ENCODE data around the gene RCN2. TPM values are rescaled to one million over a fixed set of nuclear protein-coding genes. Genes with fewer than 3 reads are reported as not detected.

RCN2 gene, protein sequence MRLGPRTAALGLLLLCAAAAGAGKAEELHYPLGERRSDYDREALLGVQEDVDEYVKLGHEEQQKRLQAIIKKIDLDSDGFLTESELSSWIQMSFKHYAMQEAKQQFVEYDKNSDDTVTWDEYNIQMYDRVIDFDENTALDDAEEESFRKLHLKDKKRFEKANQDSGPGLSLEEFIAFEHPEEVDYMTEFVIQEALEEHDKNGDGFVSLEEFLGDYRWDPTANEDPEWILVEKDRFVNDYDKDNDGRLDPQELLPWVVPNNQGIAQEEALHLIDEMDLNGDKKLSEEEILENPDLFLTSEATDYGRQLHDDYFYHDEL
- total RNA-seq, result 65.3 and 67.6 TPM in 2 replicates

DNA sequence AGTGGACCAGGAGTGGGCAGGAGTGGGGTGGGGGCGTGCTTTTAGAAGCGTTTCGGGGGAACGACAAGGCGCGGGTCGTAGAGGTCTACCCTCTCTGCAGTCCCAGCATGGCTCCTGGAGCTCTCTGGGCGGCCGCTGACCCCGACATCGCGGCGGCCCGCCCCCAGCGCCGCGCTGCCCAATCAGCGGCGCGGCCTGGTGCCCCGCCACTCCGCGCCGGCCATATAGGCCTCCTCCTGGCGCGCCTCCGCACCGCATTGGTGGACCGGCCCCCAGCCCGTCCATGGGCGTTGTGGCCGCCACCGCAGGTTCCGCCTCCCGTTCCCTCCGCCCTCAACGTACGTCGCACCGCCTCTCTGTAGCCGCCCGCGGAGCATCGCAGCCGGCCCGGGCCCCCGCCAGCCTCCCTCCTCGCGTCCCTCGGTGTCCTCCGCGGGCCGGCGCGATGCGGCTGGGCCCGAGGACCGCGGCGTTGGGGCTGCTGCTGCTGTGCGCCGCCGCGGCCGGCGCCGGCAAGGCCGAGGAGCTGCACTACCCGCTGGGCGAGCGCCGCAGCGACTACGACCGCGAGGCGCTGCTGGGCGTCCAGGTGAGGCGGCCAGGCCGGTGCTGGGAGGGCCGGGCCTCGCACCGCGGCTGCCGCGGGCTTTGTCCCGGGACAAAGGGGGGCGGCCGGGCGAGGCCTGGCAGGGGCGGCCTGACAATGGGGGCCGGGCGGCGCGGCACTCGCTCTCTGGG is at the start of gene RCN2:
RCN2 (plus strand) TSS at position 353 of the 738 bp plus-strand sequence; CDS start at position 446, 93 bp downstream.

DNA sequence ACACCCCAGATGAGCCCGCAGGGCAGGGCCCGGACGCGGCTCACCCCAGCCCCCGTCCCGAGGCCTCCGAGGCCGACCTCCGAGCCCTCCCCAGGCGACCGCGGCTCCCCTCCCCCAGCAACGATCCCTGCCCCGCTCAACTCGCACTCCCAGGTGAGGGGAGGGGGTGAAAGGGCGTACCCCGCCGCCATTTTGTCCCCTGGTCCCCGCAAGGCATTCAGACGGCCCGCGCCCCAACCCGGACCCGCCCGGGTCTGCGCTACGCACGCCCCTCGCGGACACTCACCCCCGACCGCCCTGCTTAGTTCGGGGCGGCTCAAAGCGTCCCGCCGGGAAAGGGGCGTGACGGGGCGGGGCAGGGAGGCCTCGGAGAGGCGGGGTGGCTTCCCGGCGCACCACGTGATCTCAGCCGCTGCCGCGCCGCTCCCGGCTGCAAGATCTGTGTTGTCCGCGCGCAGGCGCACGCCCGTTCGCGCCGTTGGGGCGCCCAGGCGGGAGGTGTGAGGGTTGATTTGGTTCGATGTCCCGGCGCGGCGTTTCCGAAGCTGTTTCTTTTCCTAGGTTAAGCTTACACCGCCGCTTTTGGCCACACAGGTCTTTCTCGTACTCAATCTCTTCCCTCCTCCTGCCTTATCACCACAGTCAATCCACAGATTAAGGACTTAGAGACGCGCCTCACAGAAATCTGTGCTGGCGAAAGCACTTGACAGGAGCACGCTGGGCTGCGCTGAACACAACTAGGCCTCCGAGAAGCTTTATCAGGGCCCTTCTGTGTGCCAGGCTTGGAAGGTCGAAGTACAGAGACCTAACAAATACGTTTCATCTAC is 26.3 kb upstream of the RCN2 start, which contains the start of gene SCAPER:
SCAPER (minus strand) TSS at position 328 of the 827 bp plus-strand sequence. CDS start 21,523 bp downstream, outside the sequence.

DNA sequence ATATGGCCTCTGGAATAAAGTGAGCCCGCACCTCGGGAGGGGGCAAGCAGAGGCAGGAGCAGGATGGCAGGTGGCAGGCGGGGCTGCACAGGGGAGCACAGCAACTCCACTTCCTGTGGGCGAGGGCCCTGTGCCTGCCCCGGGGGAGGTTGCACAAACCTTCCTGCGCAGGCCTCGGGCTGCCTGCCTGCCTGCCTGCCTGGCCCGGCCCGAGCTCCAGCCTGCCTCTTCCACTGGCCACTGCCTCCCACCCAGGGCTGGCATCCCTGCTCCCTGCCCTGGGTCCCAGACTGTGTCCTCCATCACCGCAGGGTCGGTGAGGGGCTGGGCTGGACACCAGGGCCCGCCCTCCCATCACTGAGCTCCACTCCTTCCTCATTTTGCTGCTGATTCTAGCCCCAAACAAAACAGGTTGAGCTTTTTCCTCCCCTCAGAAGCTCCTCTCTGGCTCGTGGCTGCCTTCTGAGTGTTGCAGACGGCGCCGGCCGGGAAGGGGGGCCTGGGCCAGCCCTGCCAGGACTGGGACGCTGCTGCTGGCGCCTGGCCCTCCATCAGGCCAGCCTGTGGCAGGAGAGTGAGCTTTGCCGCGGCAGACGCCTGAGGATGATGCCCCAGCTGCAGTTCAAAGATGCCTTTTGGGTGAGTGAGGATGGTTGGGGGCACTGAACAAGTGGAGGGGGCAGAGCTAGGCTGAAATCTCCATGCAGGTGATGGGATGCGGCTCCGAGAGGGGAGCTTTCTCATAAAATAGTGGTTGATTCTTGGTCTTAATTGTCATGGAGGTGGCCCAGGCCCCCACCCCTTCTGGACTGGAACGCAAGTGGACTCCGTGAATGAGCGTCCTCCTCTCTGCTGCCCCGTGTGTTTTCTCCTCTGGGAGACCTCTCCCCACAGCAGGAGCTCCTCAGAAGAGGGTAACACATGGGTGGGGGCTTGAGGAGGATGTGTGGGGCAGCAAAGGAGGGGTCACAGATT is 63.7 kb downstream of the RCN2 start, which contains the start of gene PSTPIP1:
PSTPIP1 (plus strand) TSS at position 156 of the 975 bp plus-strand sequence; CDS start at position 604, 448 bp downstream.

Other genes with a start within 250 kb of the RCN2 start
- gene SCAPER, start 26.4 kb upstream of the RCN2 start, total RNA-seq, result 5.4 and 10.0 TPM in 2 replicates
- gene PSTPIP1, start 63.4 kb downstream of the RCN2 start, total RNA-seq, result 0.23 and 0.85 TPM in 2 replicates
- 309 and 363 TPM in 2 replicates for gene TSPAN3, start 139.4 kb downstream of the RCN2 start, total RNA-seq